ENCODE results near the gene PSME2.
A peak's percentile ranks its signal among the peaks of the same experiment; 100 is the strongest.

PSME2 gene, protein sequence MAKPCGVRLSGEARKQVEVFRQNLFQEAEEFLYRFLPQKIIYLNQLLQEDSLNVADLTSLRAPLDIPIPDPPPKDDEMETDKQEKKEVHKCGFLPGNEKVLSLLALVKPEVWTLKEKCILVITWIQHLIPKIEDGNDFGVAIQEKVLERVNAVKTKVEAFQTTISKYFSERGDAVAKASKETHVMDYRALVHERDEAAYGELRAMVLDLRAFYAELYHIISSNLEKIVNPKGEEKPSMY

DNA sequence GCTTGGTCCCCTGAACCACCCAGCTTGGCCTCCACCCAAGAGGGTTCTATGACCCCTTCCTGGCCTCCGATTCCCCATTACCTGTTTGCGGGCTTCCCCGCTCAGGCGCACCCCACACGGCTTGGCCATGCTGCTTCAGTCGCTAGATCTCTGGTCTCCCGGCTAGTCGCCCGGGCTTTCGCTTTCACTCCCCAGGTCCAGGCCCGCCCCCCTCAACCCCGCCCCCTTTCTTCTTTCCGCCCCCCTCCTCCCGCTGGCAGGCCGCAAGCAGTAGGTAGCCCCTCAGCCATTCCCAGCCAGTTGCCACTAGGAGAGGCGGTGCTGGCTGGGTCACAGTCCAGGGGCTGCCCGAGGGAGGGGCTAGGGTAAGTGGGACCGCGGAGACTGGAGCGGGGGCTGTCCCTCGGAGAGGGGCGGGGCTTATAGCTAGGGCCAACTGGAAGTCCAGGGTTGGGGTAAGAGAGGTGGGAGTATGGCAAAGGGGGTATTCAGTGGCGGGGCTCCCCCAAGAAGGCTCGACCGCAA, at the start of gene PSME2:
PSME2 (minus strand) TSS at position 158 of the 525 bp plus-strand sequence; CDS start at position 129, 29 bp downstream.
- peak; percentile 78 to 95 (median 86) for DNase-seq

DNA sequence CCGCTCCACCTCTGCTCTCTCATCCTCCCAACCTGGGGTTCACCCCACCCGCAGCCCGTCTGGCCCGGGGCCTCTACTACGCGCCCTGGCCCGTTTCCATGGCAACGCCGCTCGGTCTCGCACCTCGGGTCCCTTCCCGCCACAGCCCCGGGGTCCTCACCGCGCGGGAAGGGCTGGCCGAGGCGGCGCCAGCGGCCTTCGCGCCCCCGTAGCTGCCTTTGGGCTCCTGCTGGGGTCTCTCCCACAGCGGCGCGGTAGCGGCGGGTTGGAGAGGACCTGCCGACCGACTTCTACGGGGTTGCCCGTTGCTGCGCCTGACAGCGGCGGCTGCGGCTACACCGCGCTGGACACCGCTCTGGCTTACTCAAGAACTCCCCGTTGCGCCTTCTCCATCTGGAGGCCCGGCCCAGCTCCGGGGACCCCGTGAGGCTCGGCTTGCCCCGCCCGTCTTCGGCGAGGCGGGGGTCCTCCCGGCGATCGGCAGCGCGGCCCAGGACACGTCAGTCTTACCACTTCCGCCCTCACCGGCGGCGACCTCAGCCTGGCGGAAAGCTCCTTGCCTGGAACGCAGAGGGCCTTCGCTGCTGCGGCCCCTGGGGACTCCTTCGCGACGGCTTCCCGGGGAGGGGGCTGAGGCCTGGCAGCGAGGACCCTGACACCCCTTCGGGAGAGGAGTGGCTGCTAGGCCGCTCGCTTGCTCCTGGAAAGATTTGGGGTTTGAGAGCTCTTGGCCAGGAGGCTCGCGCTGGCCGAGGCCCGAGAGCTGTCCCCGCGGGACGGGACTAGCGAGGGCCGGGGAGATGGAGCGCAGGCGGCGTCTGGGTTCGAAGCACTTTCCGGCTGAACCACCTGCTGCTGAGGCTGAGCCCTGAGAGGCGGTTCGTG, 49.0 kb upstream of the PSME2 start, which contains the start of gene TM9SF1:
TM9SF1 (minus strand) TSS at position 256 of the 885 bp plus-strand sequence. CDS start 422 bp downstream, outside the sequence.
- peak; percentile 81 to 91 (median 86) for DNase-seq

DNA sequence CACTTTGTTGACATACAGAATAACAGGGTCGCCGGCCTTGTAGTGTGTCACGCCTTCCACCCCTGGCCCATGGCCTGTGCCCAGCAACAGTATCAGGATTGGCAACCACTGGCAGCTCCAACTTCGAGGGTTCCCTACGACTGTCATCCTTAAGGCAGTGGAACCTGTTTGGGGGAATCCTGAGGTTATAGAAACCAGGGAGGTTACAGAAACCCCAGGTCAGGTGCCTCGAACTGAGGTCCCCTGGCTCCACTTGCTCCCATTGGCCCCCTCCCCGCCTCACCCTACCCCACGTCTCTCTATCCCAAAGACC, 48.4 kb upstream of the PSME2 start:
- no peak for DNase-seq

DNA sequence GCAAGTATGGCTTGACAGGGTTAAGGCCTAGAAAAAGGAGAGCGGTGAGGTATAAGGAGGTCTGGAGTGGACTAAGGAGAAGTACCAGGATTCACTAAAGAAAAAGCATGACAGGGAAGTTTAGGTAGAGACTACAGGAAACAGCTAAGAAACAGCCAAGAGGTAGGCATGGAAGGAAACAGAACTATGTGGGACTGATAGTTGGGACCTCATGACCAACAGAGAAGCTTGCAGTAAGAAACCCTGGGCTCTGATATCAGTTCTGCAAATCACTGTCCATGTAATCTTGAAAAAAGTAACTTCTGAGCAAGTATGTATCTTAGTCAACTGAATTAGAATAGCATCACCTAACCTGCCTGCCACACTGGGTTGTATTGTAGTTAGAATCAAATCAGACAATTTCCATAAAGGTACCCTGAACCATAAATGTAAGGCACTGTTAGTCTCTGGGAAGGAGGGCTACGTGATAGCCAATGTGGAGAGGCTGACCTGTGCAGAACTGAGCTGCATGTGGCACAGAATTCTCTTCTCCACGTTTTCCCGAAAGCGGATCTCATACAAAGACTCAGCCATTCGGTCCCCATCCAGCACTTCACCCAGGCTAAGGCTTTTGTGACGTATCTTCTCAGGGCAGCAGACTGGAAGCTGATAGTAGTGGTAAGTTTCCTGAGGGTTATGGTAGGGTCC, 47.9 kb upstream of the PSME2 start:
- DNase-seq, result no peak

DNA sequence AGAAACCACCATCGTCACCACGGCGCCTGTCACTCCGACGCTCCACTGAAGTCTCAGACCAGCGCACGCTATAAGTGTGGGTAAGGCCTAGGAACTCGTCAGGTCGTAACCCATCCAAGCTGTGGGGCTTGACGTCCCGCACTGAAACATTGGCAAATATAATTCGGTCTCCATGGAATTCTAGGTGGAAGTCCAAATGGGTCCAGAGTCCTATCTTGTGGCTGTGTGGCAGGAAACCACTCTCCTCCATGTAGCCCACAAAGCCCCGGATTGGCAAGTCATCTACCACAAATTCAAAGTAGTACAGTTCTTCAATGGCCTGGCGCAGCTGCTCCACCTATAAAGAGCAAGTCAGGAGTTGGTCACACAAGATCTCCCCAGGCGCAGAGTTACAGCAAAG, 46.5 kb upstream of the PSME2 start:
- no peak for DNase-seq

DNA sequence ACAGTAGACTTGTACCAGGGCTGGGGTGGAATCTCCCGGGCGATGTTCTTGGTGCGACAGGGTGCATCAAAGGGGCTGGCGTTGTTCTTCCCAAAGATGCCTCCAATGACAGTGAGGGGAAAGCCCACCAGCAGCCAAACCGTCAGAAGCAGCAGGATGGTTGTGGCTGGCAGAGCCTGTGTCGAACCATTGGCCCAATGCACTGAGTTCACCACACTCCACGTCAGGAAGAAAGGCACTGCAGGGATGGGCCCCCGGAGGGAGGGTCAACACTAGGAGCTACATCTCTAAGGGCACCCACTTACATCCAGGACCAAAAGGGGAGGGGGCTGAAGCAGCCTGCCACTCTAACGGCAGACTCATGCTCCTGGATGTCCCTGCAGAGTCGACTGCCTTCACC, 44.0 kb upstream of the PSME2 start:
- no peak for DNase-seq

DNA sequence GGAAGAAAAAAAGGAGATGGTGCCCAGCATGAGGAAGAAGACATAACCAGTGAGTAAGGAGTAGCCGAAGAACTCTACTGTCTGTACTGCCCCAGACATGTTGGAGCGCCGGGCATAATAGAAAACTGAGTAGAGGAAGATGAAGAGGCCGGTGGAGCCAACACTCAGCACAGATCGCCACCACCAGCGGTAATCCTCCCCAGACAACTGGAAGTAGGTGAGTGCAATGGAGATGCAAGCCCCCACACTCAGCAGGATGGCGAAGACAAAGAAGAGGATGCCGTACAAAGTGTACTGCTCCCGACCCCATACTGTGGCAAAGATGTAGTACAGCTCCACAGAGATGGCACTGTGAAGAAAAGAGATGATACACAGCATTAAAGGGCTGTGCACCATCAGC, 43.0 kb upstream of the PSME2 start:
- DNase-seq, result no peak

DNA sequence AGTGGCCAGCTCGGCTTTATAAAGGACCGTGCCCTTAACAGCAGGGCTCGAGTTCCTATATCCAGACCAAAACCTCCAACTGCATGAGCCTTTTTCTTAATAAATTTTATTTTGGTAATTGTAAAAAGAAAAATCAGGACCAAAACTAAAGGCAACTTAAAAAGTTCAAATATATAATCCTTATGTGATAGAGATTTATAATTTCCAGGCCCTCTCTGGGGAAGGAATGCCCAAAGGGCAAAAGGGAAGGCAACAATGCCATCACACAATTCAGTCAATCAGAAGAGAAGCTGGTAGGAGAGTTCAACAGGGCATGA, 42.6 kb upstream of the PSME2 start:
- no peak for DNase-seq

DNA sequence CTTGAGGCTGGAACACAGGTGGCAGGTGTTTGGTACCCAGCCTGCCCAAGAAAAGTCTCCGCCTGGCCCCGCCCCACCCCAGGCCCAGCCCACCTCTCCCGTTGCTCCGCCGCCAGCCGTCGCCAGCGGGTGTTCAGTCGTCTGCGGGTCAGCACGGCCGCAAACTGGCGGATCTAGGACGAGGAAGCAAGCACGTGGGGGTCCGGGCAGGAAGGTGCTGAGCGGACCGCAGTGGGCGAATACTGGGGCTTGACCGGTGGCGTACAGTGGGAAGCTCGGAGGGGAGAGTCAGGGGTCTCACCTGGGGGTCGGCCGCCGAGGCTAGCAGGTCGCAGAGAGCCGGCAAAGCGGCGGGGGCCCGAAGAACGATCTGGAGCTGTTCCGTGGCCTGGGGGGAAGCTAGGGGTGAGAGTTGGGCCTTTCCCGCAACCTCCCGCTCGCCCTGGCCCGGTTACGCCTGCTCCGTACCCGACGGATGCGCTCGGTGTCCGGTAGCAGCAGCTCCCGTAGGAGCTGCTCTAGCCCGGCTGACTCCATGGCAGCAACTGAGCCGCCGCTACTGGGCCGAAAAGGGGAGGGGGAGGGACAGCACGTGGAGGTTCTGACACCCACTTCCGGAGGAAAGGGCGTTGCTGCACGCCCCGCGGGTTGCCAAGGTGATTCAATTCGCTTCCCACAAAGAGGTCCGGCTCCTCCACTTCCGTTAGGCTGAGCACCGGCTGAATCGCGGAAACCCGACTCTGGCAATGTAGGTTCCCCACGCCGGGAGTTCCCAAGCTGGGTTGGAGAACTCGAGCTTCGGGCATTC, 42.0 kb upstream of the PSME2 start, which contains the start of gene IPO4:
IPO4 (minus strand) TSS at position 566 of the 808 bp plus-strand sequence; CDS start at position 537, 29 bp downstream.
- DNase-seq, result peak; percentile 84 to 94 (median 93)

DNA sequence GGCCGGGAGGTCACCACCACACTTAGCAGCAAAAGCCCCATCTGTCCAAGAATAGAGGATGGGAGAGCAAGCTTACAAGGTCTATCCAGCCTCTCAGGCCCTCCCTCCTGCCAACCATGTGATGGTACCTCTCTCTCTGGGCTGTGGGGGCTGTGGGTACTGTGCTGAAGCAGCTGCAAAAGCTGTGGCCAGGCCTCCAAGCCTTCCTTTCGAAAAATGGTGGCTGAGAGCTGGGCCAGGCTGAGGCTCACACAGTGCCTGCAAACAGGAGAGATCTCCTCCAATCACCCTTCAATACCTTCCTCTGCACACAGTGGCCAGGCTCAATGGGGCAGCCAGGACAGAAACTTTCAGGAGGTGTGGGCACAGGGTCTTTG, 41.1 kb upstream of the PSME2 start:
- no peak for DNase-seq

DNA sequence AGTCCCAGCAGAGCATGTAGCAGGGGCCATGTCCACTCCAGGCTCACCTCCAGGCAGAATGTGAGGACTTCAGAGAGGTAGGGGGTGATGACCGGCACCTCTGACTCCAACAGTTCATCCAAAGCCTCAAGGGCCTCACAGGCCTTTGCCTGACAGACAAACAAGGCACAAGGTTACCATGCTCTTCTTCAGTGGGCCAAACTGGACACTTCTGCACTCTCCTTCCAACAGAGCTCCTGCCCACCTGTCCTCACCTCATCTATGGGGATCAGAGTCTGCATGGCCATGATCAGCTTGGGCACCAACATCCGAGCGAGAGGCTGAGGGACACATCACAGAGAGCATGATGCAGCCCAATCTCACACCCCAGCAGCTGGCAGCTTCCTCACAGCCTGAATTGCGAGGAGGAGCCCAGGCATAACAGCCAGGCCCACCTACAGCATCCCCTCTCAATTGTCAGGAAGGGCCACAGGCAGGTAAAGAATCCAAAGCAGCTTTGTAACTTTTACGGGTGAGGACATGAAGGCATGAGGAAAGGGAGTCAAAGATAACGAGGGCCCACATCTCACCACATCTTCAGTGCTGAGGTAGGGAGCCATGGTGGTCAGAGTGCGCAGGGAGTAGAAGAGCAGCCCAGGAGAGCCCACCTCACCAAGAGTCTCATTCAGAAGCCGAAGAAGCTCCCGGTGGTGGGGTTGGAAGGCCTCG, 40.6 kb upstream of the PSME2 start:
- DNase-seq, result no peak

DNA sequence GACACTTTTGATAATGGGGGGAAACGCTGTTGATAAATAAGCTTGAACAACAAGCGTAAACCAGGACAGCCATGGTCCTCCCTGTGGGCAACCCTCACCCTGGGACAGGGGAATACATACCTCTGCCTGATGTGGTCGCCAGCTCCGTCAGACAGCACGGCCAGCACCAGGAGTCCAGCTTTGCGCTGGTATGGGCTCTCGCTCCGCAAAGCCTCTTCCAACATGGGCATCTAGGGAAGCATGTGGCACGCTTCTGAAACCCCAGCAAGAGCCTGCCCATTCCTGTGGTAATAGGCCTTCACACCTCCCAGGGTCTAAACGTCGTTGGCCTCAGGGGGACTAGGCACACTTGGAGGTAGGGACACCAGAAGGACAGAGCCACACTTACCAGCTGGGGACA, 39.3 kb upstream of the PSME2 start:
- DNase-seq, result no peak

DNA sequence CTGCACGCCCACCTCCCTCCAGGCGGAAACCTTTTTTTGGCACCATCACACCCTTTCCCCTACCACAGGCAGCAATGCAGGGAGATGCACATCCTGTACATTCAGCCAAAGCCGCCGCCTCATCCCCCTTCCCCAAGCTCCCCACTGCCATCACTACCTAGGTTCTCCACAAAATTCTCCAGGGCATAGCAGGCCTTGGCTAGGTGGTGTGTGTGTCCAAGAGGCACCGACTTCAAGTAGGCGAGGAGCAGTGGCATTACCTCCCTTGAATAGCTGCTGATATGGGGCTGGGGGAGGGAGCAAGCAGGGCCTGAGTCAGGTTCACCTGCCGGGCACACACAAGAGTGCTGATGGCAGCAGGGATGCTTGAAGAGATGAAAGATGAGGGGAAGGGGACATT, 38.6 kb upstream of the PSME2 start:
- no peak for DNase-seq

DNA sequence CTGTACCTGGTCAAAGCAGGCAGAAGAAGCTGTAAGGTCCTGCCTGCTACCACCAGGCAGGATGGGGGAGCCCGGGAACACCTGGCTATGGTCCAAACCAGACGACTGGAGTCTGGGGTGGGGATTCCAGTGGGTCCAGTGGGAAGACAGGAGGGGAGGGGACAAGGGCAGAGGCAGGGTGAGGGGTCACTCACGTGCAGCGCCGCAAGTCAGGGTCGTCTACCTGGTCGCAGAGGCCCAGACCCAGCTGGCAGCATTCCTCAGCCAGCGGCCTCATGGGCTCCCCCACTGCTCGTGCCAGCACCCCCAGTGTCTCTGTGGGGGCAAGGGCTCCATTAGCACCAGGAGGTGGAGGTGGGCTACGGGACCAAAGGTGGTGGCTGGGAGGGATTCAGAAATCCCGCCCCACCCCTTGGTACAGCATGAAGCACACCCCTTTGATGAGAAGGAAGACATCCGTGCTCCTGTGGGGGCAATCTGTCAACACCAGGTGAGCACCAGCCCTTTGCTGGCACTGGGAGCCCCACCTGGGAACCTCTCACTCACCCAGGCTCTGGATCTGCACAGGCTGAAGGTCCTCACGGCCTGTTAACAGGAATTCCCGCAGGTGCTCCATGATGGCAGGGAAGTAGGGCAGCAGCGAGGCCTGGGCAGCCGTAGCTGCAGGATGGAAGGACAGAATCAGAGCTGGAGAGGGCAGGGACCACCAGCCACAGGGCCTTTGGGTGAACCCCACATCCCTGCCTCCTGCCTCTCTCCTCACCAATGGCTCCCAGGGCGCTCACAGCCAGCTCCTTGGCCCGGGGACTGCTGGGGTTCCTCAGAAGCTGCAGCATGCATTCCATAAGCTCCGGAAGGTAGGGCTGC, 37.9 kb upstream of the PSME2 start:
- DNase-seq, result no peak

DNA sequence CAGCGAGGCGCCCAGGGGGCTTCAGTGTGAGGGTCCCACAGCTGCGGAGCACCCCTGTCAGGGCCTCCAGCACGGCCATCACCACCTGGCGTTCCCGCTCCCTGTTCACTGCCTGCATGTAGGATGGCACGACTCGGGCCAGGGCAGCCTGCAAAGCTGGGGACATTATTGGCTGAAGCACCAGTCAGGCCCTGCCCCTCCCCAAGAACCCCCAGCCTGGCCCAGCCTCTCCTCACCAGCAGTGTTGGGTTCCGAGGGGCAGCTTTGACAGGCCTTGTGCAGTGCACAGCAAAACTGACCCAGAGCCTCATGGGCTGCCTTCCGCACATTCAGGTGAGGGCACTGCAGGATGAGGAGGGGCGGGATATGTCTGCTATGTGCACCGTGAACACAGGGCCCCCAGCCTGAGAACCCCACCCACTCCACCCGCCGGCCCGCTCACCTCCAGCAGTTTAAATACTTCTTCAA, 36.6 kb upstream of the PSME2 start:
- no peak for DNase-seq

DNA sequence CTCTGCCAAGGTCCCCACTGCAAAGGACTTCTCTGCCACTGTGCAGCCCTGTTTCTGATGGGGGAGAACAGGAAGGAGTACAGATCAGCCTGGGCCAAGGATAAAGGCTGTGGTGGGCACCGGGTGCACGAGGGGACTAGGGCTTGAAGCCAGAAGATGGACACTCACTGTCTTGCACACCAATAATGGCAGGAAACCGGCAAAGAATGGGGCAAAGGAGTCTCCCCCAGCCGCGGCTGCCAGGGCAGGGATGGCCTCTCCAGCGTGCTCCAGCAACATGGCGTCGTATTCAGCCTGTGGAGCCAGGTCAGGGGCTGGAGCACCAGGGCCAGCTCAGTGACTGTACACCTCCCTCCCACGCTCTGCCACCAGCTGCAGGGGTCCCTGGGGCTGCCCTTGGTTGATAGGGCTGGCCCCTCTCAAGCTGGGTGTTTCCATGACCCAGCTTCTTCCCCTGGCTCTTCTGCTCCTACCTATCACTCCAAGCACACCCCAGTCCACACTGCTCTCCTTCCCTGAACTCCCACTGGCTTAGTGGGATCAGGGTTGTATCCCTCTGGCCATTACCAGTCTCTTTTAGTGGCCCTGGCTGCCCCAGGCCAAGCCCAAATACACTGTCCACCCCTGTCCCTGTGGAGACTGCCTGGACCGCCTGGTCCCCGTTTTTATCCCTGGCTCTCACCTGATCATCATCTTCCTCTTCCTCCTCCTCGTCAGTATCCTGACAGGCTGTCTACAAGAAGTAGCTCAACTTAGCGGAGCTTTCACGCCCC, 35.9 kb upstream of the PSME2 start:
- DNase-seq, result no peak

DNA sequence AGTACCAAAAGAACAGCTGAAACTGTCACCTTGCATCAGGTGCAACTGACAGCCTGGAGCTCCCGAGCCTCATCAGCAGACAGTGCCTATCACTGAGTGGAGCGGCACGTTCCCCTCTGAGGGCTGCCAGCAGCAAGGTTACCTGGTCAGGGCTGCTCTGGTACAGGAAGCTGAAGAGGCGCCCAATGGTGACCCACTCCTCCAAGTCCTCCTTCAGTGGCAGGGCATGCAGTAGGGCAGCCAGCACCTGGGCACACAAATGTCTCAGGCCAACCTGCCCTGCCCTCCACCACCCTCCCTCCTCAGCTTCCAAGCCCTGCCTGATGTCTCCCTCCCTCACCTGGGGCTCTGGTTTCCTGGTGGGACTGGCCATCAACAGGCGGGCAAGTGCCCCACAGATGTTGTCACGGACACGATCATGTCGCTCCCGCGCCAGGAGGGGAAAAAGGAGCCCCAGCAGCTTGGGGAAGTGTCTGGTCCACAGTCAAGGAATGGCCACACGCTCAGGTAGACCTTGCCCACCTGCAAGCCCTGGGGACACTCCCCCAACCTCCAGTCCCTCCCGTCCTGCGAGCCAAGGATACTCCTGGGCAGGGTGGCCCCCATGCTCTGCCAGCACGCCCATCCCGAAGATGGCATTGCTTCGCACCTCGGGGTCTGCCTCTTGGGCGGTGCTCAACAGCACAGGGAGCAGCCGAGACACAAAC, 35.1 kb upstream of the PSME2 start:
- no peak for DNase-seq

DNA sequence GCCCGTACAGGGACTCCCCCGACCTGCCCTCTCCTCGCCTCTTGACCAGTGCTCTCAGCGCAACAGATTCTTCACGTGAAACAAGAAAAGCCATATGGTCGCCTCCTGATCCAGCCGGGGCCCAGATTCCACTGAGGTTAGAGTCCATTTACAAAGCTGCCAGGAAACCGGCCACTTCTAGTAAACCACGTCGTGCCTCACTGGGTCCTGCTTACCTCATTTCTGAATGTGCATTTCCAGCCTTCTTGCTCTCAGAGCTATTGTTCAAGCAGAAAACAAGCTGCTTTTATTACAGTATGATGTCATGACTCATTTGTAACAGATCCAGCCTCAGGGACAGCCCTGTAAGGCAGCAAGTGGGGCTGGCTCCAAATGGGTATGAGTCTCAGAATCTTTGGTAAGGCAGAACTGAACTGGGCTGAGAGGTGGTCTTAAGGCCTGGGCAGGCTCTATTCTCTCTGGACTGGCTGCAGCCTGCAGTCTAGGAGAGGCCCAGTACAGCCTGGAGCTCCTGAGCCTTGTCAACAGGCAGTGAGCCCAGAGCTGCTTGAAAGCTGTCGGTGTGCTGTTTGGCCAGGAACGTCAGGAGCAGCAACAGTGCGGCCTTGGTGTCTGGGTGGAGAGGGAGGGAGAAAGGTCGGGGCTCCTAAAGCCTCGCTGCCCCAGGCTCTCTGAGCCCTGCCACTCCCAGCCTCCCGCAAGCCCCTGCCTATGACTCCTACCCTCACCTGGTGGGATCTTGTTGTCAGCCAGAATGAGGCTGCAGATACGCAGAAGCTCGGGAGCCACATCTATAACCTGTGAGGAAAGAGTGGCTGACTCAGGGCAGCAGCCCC, 33.8 kb upstream of the PSME2 start:
- no peak for DNase-seq
